ENCODE data around the gene TSNAXIP1. TPM values are rescaled to one million over a fixed set of nuclear protein-coding genes. Genes with fewer than 3 reads are reported as not detected.

Gene TSNAXIP1
- total RNA-seq, 1 experiment from 2014 or later = 1.2 TPM

DNA sequence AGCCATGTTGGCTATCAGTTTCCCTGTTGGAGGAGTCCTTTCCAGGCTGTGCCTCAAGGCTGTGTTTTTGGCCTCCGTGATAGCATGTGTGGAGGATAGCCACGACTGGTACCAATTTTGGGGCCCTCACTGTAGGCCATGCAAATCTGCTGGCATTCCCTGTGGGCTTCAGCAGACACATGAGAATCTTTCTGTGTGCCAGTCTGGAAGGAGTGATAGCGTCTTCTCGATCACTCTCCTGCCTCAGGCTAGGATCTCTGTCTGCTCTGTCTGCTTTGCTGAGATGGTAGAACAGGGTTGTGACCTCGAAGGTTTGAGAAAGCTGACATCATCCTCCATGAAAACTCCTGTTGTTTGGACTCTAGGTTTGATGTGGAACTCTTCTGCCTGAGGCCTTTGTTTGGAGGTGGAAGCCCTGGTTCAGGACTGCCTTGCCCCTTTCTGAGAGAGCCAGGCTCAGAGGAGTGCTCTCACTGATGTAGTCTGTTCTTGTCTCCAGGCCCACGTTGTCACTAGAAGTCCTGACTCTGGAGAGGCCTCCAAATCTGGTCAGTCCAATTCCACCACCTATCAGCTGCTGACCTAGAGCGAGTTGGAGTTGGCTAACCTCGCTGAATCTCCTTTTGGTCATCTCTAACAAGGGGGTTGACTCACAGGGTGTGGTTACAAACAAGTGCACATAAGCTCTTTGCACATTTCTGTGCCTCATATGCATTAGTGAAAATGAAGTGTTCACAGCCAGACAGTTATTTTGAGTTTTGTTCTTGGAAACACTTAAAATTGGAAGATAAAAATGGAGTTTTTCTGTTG is 54.1 kb downstream of the TSNAXIP1 start:
- Histone ChIP-seq H3K4me2 (ENCODE audit: low read length) (peak overlapping the region; percentile 30), H2AFZ (ENCODE audit: low read depth, low read length, poor library complexity, severe bottlenecking) (no peak overlapping the region), H3K79me2 (ENCODE audit: insufficient read depth, low read length) (peaks cover 93% of the 10 kb centered on the region), H3K4me3 (replicated peaks in 1 of 2; ENCODE audit: low read depth in 1 of 2, low read length in 2 of 2) (no peak overlapping the region), H3K4me1 (ENCODE audit: control insufficient read depth in 1 of 2, insufficient read depth in 2 of 2, low read length in 2 of 2) (peaks cover 17 to 69% of the 10 kb centered on the region in 2 experiments; a peak in 3 of 4 replicates), H3K9me2 (ENCODE audit: insufficient read depth) (no peaks in the 10 kb centered on the region), H3K36me3 (ENCODE audit: control insufficient read depth in 1 of 2, insufficient read depth in 2 of 2, low read length in 2 of 2) (peaks cover under 1 to 23% of the 10 kb centered on the region in 2 experiments; a peak in 1 of 4 replicates), H3K27me3 (ENCODE audit: insufficient read depth, low read length) (no peaks in the 10 kb centered on the region), H3K9ac (ENCODE audit: low read length) (no peak overlapping the region), H3K27ac (ENCODE audit: low read depth, low read length) (no peak overlapping the region), H3K9me3 (ENCODE audit: control insufficient read depth in 1 of 2, insufficient read depth in 1 of 2, low read depth in 1 of 2, low read length in 2 of 2) (no peaks in the 10 kb centered on the region), H4K20me1 (ENCODE audit: insufficient read depth) (peaks cover 9% of the 10 kb centered on the region; the same call in 1 of the 2 replicates)
- no TSS peak for BruUV-seq (replicated peaks)
- DNase-seq (ENCODE audit: low read depth, low spot score) (no peak), ATAC-seq (no peak)
- RAD21 ChIA-PET (ENCODE audit: low non-redundant PET in 1 of 2, low total read pairs in 2 of 2, uncharacterized antibody in 2 of 2, unreplicated experiment in 2 of 2) = no interaction called here
- POLR2A ChIA-PET = no interaction called here
- CTCF ChIA-PET = no interaction called here
- TF ChIP-seq ZFX (IDR thresholded peaks at IDR 0.05) = no peak
- TF ChIP-seq FOSL1 (IDR thresholded peaks at IDR 0.05; ENCODE audit: low read depth) = 0 out of 2 replicates have a peak, but pooled peaks have one; percentile 27
- intact Hi-C loops (cut with micrococcal nuclease) = no loop called here

- Histone ChIP-seq H3K9me3 (ENCODE audit: control insufficient read depth in 1 of 2, insufficient read depth in 1 of 2, low read depth in 1 of 2, low read length in 2 of 2) (no peaks in the 10 kb centered on the region), H3K27ac (ENCODE audit: low read depth, low read length) (no peak overlapping the region), H4K20me1 (ENCODE audit: insufficient read depth) (peaks cover 9% of the 10 kb centered on the region; the same call in 1 of the 2 replicates), H3K79me2 (ENCODE audit: insufficient read depth, low read length) (peaks cover 92% of the 10 kb centered on the region), H3K27me3 (ENCODE audit: insufficient read depth, low read length) (no peaks in the 10 kb centered on the region), H3K4me3 (replicated peaks in 1 of 2; ENCODE audit: low read depth in 1 of 2, low read length in 2 of 2) (no peak overlapping the region), H3K4me1 (ENCODE audit: control insufficient read depth in 1 of 2, insufficient read depth in 2 of 2, low read length in 2 of 2) (peaks cover 15 to 65% of the 10 kb centered on the region in 2 experiments; a peak in 3 of 4 replicates), H2AFZ (ENCODE audit: low read depth, low read length, poor library complexity, severe bottlenecking) (no peak overlapping the region), H3K36me3 (ENCODE audit: control insufficient read depth in 1 of 2, insufficient read depth in 2 of 2, low read length in 2 of 2) (peaks cover 6 to 31% of the 10 kb centered on the region in 2 experiments; a peak in 3 of 4 replicates), H3K9ac (ENCODE audit: low read length) (no peak overlapping the region), H3K4me2 (ENCODE audit: low read length) (no peak overlapping the region; the same call in 1 of the 2 replicates), H3K9me2 (ENCODE audit: insufficient read depth) (no peaks in the 10 kb centered on the region)
- intact Hi-C loops (cut with micrococcal nuclease) = no loop called here
- CTCF ChIA-PET = interaction anchor here (0.8 kb wide), 1 partner anchor 341 kb away, joined by 4 read pairs; no protein-coding TSS in a partner anchor
- RAD21 ChIA-PET (ENCODE audit: low non-redundant PET in 1 of 2, low total read pairs in 2 of 2, uncharacterized antibody in 2 of 2, unreplicated experiment in 2 of 2) = no interaction called here
- DNase-seq (ENCODE audit: low read depth, low spot score) (no peak), ATAC-seq (no peak)
- BruUV-seq (replicated peaks) = no TSS peak
- no peak for TF ChIP-seq SIN3A (IDR thresholded peaks at IDR 0.05; ENCODE audit: low read depth)
- no peak for TF ChIP-seq CTCF (IDR thresholded peaks at IDR 0.05 in 2 of 3, conservative IDR thresholded peaks at IDR 0.05 in 1 of 3; ENCODE audit: borderline replicate concordance in 1 of 3, insufficient read depth in 1 of 3, low read depth in 2 of 3, low read length in 2 of 3)
- TF ChIP-seq ZFX (IDR thresholded peaks at IDR 0.05) = no peak
- TF ChIP-seq ZNF274 (IDR thresholded peaks at IDR 0.05; ENCODE audit: low read depth, low read length) = no peak
- no peak for TF ChIP-seq RAD21 (IDR thresholded peaks at IDR 0.05; ENCODE audit: low read depth)
- no peak for TF ChIP-seq CEBPB (IDR thresholded peaks at IDR 0.05; ENCODE audit: low read depth)
- TF ChIP-seq TCF7L2 (IDR thresholded peaks at IDR 0.05; ENCODE audit: borderline replicate concordance, extremely low read depth, insufficient read depth, insufficient read length) = no peak
- TF ChIP-seq EZH2 (IDR thresholded peaks at IDR 0.05) = no peak
- no peak for TF ChIP-seq MAX (IDR thresholded peaks at IDR 0.05)
- TF ChIP-seq REST (IDR thresholded peaks at IDR 0.05; ENCODE audit: low read depth) = no peak
- no peak for TF ChIP-seq FOSL1 (IDR thresholded peaks at IDR 0.05; ENCODE audit: low read depth)
- no peak for TF ChIP-seq POLR2AphosphoS5 (IDR thresholded peaks at IDR 0.05; ENCODE audit: low read depth, low read length)
- no peak for TF ChIP-seq ELF1 (IDR thresholded peaks at IDR 0.05; ENCODE audit: borderline replicate concordance, low read depth)
- TF ChIP-seq CBX3 (IDR thresholded peaks at IDR 0.05; ENCODE audit: low read depth) = no peak
- POLR2A ChIA-PET = no interaction called here
Measured at GRCh38 chr16:67861877-67862276, 55.2 kb downstream of the TSNAXIP1 start.
